T-helper 2 cell treated with Interferon-gamma antibody and Interleukin-4, amounts not matched to agents 100 ng/mL and 5 ng/mL, for 36 hours (primary cell): Measurements from ENCODE around the gene RLF. TPM values are rescaled to one million over a fixed set of nuclear protein-coding genes. Genes with fewer than 3 reads are reported as not detected.

Source experiments
- intact Hi-C: fragments of 100-400 bp; cut with micrococcal nuclease; formaldehyde crosslinking; loops from one replicate; pipeline ENCODE4 v1.15.1; 2023
- total RNA-seq: library from RNA; stranded (reverse); gene quantifications from 2 replicates; pipeline ENCODE4 v1.2.3, GENCODE V29; 2022

The RLF gene
- total RNA-seq, 1 donor from 2014 or later = 17.7 TPM

- intact Hi-C loops = no loop called here
These were observed 105.8 kb downstream of the RLF start for GRCh38 chr1:40266786-40267535.

GRCh38 chr1:40267767-40268187 lies 106.6 kb downstream of the RLF start:
- intact Hi-C loops = no loop called here

- intact Hi-C loops = no loop called here
These were observed 107.0 kb downstream of the RLF start for GRCh38 chr1:40268211-40268610.

GRCh38 chr1:40270152-40270834 lies 109.1 kb downstream of the RLF start:
- intact Hi-C loops = no loop called here

GRCh38 chr1:40272653-40273213 lies 111.5 kb downstream of the RLF start:
- intact Hi-C loops = no loop called here

GRCh38 chr1:40273547-40274166 lies 112.5 kb downstream of the RLF start:
- intact Hi-C loops = no loop called here

- intact Hi-C loops = no loop called here
These were observed 113.1 kb downstream of the RLF start for GRCh38 chr1:40274331-40274730.

GRCh38 chr1:40276122-40276521 lies 114.9 kb downstream of the RLF start:
- intact Hi-C loops = no loop called here

- intact Hi-C loops = no loop called here
These were observed 120.7 kb downstream of the RLF start for GRCh38 chr1:40281853-40282252.

Other genes starting within 250 kb of the RLF start
- gene MFSD2A, start 206.2 kb upstream of the RLF start, total RNA-seq = 5.3 and 5.9 TPM in 2 replicates
- 828 and 856 TPM in 2 replicates for gene CAP1, start 120.7 kb upstream of the RLF start, total RNA-seq
- gene PPT1, start 64.1 kb upstream of the RLF start, total RNA-seq = 102 TPM in 2 replicates
- gene TMCO2, start 86.5 kb downstream of the RLF start, total RNA-seq = 0.32 TPM in 1 of 2 replicates, not detected in the other
- 33.6 and 33.9 TPM in 2 replicates for gene ZMPSTE24, start 96.8 kb downstream of the RLF start, total RNA-seq
- 8.9 and 9.9 TPM in 2 replicates for gene COL9A2, start 155.9 kb downstream of the RLF start, total RNA-seq
- gene SMAP2, start 212.3 kb downstream of the RLF start, total RNA-seq = 107 and 112 TPM in 2 replicates